LNCaP clone FGC (cell line): Measurements from ENCODE around the gene TMEM117.

Source experiments
- DNase-seq: peaks from one replicate; pipeline ENCODE4 v3.0.0-alpha.2; 2011; ENCODE audit warnings: low read depth
- H3K4me3 ChIP-seq: 2 replicates; pipeline ENCODE4 v1.5.1; 2011; ENCODE audit warnings: mild to moderate bottlenecking, low read depth, low read length, control low read depth
- CTCF ChIP-seq: IDR thresholded peaks from 2 replicates; pipeline ENCODE4 v1.5.1; 2012; ENCODE audit warnings: mild to moderate bottlenecking; ENCODE audit not compliant: control insufficient read depth, insufficient read depth; ENCODE audit errors: extremely low read depth

The TMEM117 gene

GRCh38 chr12:43824207-43824775 lies 11.6 kb upstream of the TMEM117 start:
- no peak overlapping the region for H3K4me3 ChIP-seq
- no peak for TF ChIP-seq CTCF
- DNase-seq = no peak

- TF ChIP-seq CTCF = no peak
- DNase-seq = no peak
These were observed 9.2 kb upstream of the TMEM117 start for GRCh38 chr12:43826681-43827080.

GRCh38 chr12:43827093-43827492 lies 8.8 kb upstream of the TMEM117 start:
- no peak for TF ChIP-seq CTCF
- DNase-seq = no peak
- no peak overlapping the region for H3K4me3 ChIP-seq

More at GRCh38 chr12:43826681-43827080, 9.2 kb upstream of the TMEM117 start:
- H3K4me3 ChIP-seq = no peak overlapping the region

- no peak for TF ChIP-seq CTCF
- DNase-seq = no peak
These were observed 3.3 kb upstream of the TMEM117 start for GRCh38 chr12:43832463-43833168.

GRCh38 chr12:43835264-43835655 lies 621 bp upstream of the TMEM117 start:
- no peak for DNase-seq
- TF ChIP-seq CTCF = no peak
- H3K4me3 ChIP-seq = peak overlapping the region; percentile 58

More at GRCh38 chr12:43832463-43833168, 3.3 kb upstream of the TMEM117 start:
- no peak overlapping the region for H3K4me3 ChIP-seq

- no peak for DNase-seq
These were observed 651 bp downstream of the TMEM117 start for GRCh38 chr12:43836475-43836989.

More at GRCh38 chr12:43836475-43836989, 651 bp downstream of the TMEM117 start:
- no peak for TF ChIP-seq CTCF
- peak overlapping the region; percentile 58 for H3K4me3 ChIP-seq
